H9 (cell line): ENCODE measurements around the gene CCDC59. TPM values are rescaled to one million over a fixed set of nuclear protein-coding genes. Genes with fewer than 3 reads are reported as not detected.

Experiments
- DNase-seq: peaks from one replicate; pipeline ENCODE4 v3.0.0-alpha.2; 2017
- H2AFZ ChIP-seq: one replicate; pipeline ENCODE4 v1.6.1; 2013; ENCODE audit warnings: mild to moderate bottlenecking, low read length, control low read depth, moderate library complexity
- H2AK5ac ChIP-seq: 2 replicates; pipeline ENCODE4 v1.6.1; 2013; ENCODE audit warnings: low read length, control low read depth, mixed read lengths; ENCODE audit not compliant: insufficient read length
- H2BK120ac ChIP-seq: one replicate; pipeline ENCODE4 v1.6.1; 2013; ENCODE audit warnings: low read depth, mild to moderate bottlenecking, low read length, control low read depth, inconsistent platforms; ENCODE audit not compliant: poor library complexity, severe bottlenecking
- H2BK12ac ChIP-seq: 2 replicates; pipeline ENCODE4 v1.6.1; 2013; ENCODE audit warnings: low read length, control low read depth, mixed read lengths, low read depth; ENCODE audit not compliant: insufficient read length
- H2BK15ac ChIP-seq: 2 replicates; pipeline ENCODE4 v1.6.1; 2013; ENCODE audit warnings: low read depth, low read length, control low read depth
- H2BK20ac ChIP-seq: one replicate; pipeline ENCODE4 v1.6.1; 2013; ENCODE audit warnings: low read depth, mild to moderate bottlenecking, low read length, control low read depth, inconsistent platforms; ENCODE audit not compliant: poor library complexity, severe bottlenecking
- H2BK5ac ChIP-seq: 2 replicates; pipeline ENCODE4 v1.6.1; 2013; ENCODE audit warnings: low read length, control low read depth, mixed read lengths; ENCODE audit not compliant: insufficient read length
- H3K14ac ChIP-seq: 2 replicates; pipeline ENCODE4 v1.6.1; 2013; ENCODE audit warnings: low read length, control low read depth; ENCODE audit not compliant: insufficient read depth
- H3K18ac ChIP-seq: 2 replicates; pipeline ENCODE4 v1.6.1; 2013; ENCODE audit warnings: low read depth, mild to moderate bottlenecking, mixed read lengths, low read length, control low read depth; ENCODE audit not compliant: insufficient read length
- H3K23ac ChIP-seq: 2 replicates; pipeline ENCODE4 v1.6.1; 2013; ENCODE audit warnings: low read length, control low read depth, mixed read lengths, low read depth; ENCODE audit not compliant: insufficient read length
- H3K23me2 ChIP-seq: 2 replicates; pipeline ENCODE4 v1.6.1; 2013; ENCODE audit warnings: low read depth, mild to moderate bottlenecking, mixed read lengths, low read length, control low read depth; ENCODE audit not compliant: insufficient read length, poor library complexity, severe bottlenecking
- H3K27ac ChIP-seq: 2 replicates; pipeline ENCODE4 v1.5.1; 2013; ENCODE audit warnings: low read length, control low read depth, mixed read lengths, low read depth; ENCODE audit not compliant: insufficient read length
- H3K27me3 ChIP-seq: 2 replicates; pipeline ENCODE4 v1.6.1; 2013; ENCODE audit warnings: low read length, control low read depth, inconsistent platforms; ENCODE audit not compliant: insufficient read depth
- H3K4ac ChIP-seq: 2 replicates; pipeline ENCODE4 v1.6.1; 2013; ENCODE audit warnings: low read depth, mild to moderate bottlenecking, control low read depth, inconsistent platforms, low read length, moderate library complexity
- H3K4me1 ChIP-seq: 2 replicates; pipeline ENCODE4 v1.6.1; 2013; ENCODE audit warnings: low read length, control low read depth, inconsistent platforms; ENCODE audit not compliant: insufficient read depth
- H3K4me2 ChIP-seq: 2 replicates; pipeline ENCODE4 v1.6.1; 2013; ENCODE audit warnings: low read length, control low read depth, mixed read lengths; ENCODE audit not compliant: insufficient read length, insufficient read depth
- H3K56ac ChIP-seq: 2 replicates; pipeline ENCODE4 v1.6.1; 2013; ENCODE audit warnings: low read depth, mild to moderate bottlenecking, mixed read lengths, low read length, control low read depth; ENCODE audit not compliant: insufficient read length
- H3K79me1 ChIP-seq: 2 replicates; pipeline ENCODE4 v1.6.1; 2013; ENCODE audit warnings: low read depth, mild to moderate bottlenecking, moderate library complexity, low read length, control low read depth, inconsistent platforms; ENCODE audit not compliant: insufficient read depth, poor library complexity, severe bottlenecking
- H3K79me2 ChIP-seq: 2 replicates; pipeline ENCODE4 v1.6.1; 2013; ENCODE audit warnings: low read length, control low read depth, inconsistent platforms; ENCODE audit not compliant: insufficient read depth
- H3K9ac ChIP-seq: 2 replicates; pipeline ENCODE4 v1.6.1; 2013; ENCODE audit warnings: low read length, control low read depth, mixed read lengths; ENCODE audit not compliant: insufficient read length; ENCODE audit errors: extremely low read depth
- H3K9me3 ChIP-seq: one replicate; pipeline ENCODE4 v1.6.1; 2013; ENCODE audit warnings: low read depth, low read length, inconsistent platforms; ENCODE audit not compliant: control insufficient read depth
- H3T11ph ChIP-seq: one replicate; pipeline ENCODE4 v1.6.1; 2013; ENCODE audit warnings: mild to moderate bottlenecking, low read length, control low read depth, inconsistent platforms
- H4K20me1 ChIP-seq: one replicate; pipeline ENCODE4 v1.6.1; 2013; ENCODE audit not compliant: control insufficient read depth, insufficient read length, insufficient read depth
- H4K5ac ChIP-seq: 2 replicates; pipeline ENCODE4 v1.6.1; 2013; ENCODE audit warnings: low read depth, mild to moderate bottlenecking, mixed read lengths, low read length, control low read depth; ENCODE audit not compliant: insufficient read length
- H4K8ac ChIP-seq: replicated peaks from 2 replicates; pipeline ENCODE4 v1.6.1; 2013; ENCODE audit warnings: low read length, control low read depth, mixed read lengths, low read depth; ENCODE audit not compliant: insufficient read length
- H4K91ac ChIP-seq: 2 replicates; pipeline ENCODE4 v1.6.1; 2013; ENCODE audit warnings: low read depth, mild to moderate bottlenecking, moderate library complexity, mixed read lengths, low read length, control low read depth; ENCODE audit not compliant: insufficient read length
- H3K27ac Mint-ChIP-seq, 3 experiments: 2 replicates in 2 of 3; 3 replicates in 1 of 3; pipeline ENCODE4 v1.8.0; 2020 to 2021; ENCODE audit warnings: mixed read lengths in 3 of 3, mild to moderate bottlenecking in 1 of 3, moderate library complexity in 1 of 3
- H3K27me3 Mint-ChIP-seq: 2 replicates; pipeline ENCODE4 v1.8.0; 2021; ENCODE audit warnings: low read depth, mild to moderate bottlenecking, moderate library complexity, mixed read lengths
- H3K36me3 Mint-ChIP-seq, 3 experiments: 2 replicates in 2 of 3; 3 replicates in 1 of 3; pipeline ENCODE4 v1.8.0; 2020 to 2021; ENCODE audit warnings: low read depth in 3 of 3, mixed read lengths in 3 of 3; ENCODE audit not compliant: insufficient read depth in 1 of 3
- H3K4me1 Mint-ChIP-seq, 2 experiments: 2 replicates each; pipeline ENCODE4 v1.8.0; 2020; ENCODE audit warnings: mixed read lengths in 2 of 2
- H3K4me3 Mint-ChIP-seq, 2 experiments: 2 replicates in 1 of 2; 3 replicates in 1 of 2; pipeline ENCODE4 v1.8.0; 2020 to 2021; ENCODE audit warnings: mild to moderate bottlenecking in 2 of 2, mixed read lengths in 2 of 2, moderate library complexity in 1 of 2
- H3K9me3 Mint-ChIP-seq, 2 experiments: 2 replicates in 1 of 2; 3 replicates in 1 of 2; pipeline ENCODE4 v1.8.0; 2020; ENCODE audit warnings: mild to moderate bottlenecking in 2 of 2, mixed read lengths in 2 of 2, moderate library complexity in 1 of 2
- WGBS: extraction: QIAGEN DNeasy Blood & Tissue Kit; methylation state at CpG from one replicate; pipeline ENCODE4 v1.1.7; 2013; ENCODE audit warnings: missing lambda C conversion rate, low lambda C conversion rate, mixed read lengths; ENCODE audit not compliant: insufficient read length; ENCODE audit errors: extremely low coverage; 5-methylcytosine and 5-hydroxymethylcytosine counted together
- total RNA-seq: library from RNA; stranded (reverse); gene quantifications from 2 replicates; pipeline ENCODE4 v1.2.1, GENCODE V29; 2021
- TF ChIP-seq, protein P1 (sequence below): fragments of 200-600 bp; sonication (generic); conservative IDR thresholded peaks from 3 replicates; pipeline ENCODE4 v1.8.0; 2021; ENCODE audit warnings: antibody characterized with exemption, mild to moderate bottlenecking

CCDC59 gene
- total RNA-seq, 1 experiment from 2014 or later, result 62.2 TPM

GRCh38 chr12:82400819-82401218 is 42.6 kb upstream of the CCDC59 start:
- Histone ChIP-seq H4K8ac (no peak overlapping the region), H3K23ac (no peak overlapping the region), H4K20me1 (no peaks in the 10 kb centered on the region), H3K23me2 (no peaks in the 10 kb centered on the region), H3K4me2 (no peak overlapping the region), H4K5ac (no peak overlapping the region), H2BK5ac (no peak overlapping the region), H2BK120ac (no peak overlapping the region), H3K4ac (no peak overlapping the region), H3K18ac (no peak overlapping the region), H3T11ph (no peak overlapping the region), H2BK15ac (no peak overlapping the region), H3K4me1 (no peaks in the 10 kb centered on the region), H3K9ac (no peak overlapping the region), H3K56ac (no peak overlapping the region), H3K14ac (no peak overlapping the region), H2AK5ac (no peak overlapping the region), H2BK12ac (no peak overlapping the region), H3K27ac (no peak overlapping the region), H3K79me2 (no peaks in the 10 kb centered on the region), H3K9me3 (no peaks in the 10 kb centered on the region), H4K91ac (no peak overlapping the region), H3K27me3 (no peaks in the 10 kb centered on the region), H2AFZ (no peak overlapping the region), H2BK20ac (no peak overlapping the region), H3K79me1 (no peaks in the 10 kb centered on the region)
- Mint-ChIP-seq H3K4me1 (no peaks in the 10 kb centered on the region), H3K9me3 (no peaks in the 10 kb centered on the region), H3K36me3 (peaks cover 0 to 3% (median 0%) of the 10 kb centered on the region in 3 experiments; a peak in 3 of 7 replicates), H3K4me3 (no peak overlapping the region), H3K27me3 (no peaks in the 10 kb centered on the region), H3K27ac (no peak overlapping the region)
- DNase-seq, result no peak
- TF ChIP-seq, protein P1, sequence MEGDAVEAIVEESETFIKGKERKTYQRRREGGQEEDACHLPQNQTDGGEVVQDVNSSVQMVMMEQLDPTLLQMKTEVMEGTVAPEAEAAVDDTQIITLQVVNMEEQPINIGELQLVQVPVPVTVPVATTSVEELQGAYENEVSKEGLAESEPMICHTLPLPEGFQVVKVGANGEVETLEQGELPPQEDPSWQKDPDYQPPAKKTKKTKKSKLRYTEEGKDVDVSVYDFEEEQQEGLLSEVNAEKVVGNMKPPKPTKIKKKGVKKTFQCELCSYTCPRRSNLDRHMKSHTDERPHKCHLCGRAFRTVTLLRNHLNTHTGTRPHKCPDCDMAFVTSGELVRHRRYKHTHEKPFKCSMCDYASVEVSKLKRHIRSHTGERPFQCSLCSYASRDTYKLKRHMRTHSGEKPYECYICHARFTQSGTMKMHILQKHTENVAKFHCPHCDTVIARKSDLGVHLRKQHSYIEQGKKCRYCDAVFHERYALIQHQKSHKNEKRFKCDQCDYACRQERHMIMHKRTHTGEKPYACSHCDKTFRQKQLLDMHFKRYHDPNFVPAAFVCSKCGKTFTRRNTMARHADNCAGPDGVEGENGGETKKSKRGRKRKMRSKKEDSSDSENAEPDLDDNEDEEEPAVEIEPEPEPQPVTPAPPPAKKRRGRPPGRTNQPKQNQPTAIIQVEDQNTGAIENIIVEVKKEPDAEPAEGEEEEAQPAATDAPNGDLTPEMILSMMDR, result no peak
- no CpG with 5 or more reads among the region's 2 CpGs for WGBS
